Fibroblast of mammary gland (primary cell): ENCODE results near the gene CEP41.

Source experiments
- DNase-seq: peaks from one replicate; pipeline ENCODE4 v3.0.0-alpha.2; 2010; ENCODE audit warnings: low read depth
- H3K4me3 ChIP-seq: 2 replicates; pipeline ENCODE4 v1.5.1; 2011; ENCODE audit warnings: low read depth, mild to moderate bottlenecking, low read length, moderate library complexity; ENCODE audit not compliant: control insufficient read depth
- TF ChIP-seq, protein P1 (sequence below): conservative IDR thresholded peaks from 2 replicates; pipeline ENCODE4 v1.5.1; 2011; ENCODE audit warnings: low read depth, low read length, inconsistent platforms; ENCODE audit not compliant: control insufficient read depth, insufficient read depth

The CEP41 gene

DNA sequence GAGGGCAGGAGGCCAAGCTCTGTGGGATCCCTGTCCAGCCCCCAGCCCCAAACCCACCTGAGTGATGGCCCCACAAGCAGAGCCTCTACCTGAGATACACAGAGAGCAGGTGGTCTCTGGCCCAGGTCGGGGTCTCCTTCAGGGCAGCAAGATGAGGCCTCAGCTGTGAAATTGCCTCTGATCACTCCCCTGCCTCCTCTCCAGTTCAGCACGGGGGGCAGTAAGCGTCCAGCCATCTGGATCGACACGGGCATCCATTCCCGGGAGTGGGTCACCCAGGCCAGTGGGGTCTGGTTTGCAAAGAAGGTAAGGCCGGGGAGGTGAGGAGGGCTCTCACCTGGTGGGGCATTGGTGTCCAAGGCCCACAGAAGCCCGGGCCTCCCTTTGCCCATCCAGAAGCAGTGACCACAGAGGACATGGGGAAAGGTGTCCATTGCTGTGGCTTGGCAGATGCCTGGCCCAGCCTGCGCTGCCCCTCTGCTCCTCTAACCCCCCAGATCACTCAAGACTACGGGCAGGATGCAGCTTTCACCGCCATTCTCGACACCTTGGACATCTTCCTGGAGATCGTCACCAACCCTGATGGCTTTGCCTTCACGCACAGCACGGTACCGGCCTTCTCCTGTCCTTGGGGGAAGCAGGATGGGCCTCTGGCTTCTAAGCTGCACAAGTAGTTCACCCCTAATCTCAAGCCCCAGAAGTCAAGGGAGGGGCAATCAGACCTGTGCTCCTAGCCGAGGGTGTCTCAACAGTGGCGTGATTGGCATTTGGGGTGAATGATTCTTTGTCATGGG is 57.4 kb downstream of the CEP41 start:
- no peak overlapping the region for H3K4me3 ChIP-seq
- no peak for DNase-seq
- TF ChIP-seq, protein P1, sequence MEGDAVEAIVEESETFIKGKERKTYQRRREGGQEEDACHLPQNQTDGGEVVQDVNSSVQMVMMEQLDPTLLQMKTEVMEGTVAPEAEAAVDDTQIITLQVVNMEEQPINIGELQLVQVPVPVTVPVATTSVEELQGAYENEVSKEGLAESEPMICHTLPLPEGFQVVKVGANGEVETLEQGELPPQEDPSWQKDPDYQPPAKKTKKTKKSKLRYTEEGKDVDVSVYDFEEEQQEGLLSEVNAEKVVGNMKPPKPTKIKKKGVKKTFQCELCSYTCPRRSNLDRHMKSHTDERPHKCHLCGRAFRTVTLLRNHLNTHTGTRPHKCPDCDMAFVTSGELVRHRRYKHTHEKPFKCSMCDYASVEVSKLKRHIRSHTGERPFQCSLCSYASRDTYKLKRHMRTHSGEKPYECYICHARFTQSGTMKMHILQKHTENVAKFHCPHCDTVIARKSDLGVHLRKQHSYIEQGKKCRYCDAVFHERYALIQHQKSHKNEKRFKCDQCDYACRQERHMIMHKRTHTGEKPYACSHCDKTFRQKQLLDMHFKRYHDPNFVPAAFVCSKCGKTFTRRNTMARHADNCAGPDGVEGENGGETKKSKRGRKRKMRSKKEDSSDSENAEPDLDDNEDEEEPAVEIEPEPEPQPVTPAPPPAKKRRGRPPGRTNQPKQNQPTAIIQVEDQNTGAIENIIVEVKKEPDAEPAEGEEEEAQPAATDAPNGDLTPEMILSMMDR = no peak

DNA sequence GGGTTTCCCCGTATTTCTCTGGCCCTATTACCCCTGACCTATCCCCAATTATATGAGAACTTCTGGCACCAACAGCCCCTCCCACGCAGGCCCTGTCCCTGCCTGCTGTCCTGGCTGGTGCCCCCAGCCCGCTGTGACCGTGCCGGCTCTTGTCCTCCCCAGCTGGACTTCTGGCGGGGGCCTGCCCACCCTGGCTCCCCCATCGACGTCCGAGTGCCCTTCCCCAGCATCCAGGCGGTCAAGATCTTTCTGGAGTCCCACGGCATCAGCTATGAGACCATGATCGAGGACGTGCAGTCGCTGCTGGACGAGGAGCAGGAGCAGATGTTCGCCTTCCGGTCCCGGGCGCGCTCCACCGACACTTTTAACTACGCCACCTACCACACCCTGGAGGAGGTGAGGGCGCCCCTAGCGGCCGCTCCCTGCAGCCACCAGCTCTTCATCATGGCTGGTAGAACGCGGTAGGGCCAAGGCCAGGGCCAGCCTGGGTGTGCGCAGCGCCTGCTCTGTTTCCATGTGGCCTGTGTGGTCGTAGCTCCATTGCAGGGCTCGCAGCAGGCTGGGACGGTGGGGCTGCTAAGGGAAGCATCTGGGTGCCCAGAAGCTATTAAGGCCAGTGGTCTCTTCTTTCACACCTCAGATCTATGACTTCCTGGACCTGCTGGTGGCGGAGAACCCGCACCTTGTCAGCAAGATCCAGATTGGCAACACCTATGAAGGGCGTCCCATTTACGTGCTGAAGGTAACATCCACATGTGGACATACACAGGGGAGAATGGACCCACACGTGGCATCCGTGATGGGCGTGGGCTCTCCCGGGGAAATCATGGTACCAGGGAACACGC is 59.1 kb downstream of the CEP41 start:
- no peak for DNase-seq
- no peak overlapping the region for H3K4me3 ChIP-seq
- TF ChIP-seq, protein P1 = no peak

DNA sequence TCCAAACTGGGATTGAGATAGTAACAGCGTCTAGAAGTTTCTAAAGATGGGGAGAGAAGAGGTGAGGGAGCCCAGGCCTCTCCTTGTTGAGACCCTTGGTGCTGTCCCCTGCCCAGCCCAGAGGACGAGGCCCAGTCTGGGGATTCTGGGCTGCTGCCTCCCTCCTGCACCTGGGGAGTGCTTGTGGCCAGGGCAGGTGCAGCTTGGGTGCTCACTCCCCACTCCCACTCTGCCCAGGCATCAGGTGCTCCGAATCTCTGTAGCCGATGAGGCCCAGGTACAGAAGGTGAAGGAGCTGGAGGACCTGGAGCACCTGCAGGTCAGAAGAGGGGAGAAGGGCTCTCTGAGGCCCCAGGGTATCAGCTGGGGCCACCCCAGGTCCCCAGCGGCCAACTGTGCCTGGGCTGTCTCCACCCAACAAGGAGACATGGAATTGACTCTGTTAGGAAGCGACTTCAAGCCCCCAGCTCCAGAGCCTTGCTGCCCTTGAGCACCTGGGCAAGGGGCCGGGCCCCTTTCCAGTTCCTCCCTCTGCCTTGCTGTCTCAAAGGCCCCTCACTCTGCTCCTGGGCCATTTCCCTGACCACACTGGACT is 59.9 kb downstream of the CEP41 start:
- H3K4me3 ChIP-seq = no peak overlapping the region
- TF ChIP-seq, protein P1 = no peak
- no peak for DNase-seq

DNA sequence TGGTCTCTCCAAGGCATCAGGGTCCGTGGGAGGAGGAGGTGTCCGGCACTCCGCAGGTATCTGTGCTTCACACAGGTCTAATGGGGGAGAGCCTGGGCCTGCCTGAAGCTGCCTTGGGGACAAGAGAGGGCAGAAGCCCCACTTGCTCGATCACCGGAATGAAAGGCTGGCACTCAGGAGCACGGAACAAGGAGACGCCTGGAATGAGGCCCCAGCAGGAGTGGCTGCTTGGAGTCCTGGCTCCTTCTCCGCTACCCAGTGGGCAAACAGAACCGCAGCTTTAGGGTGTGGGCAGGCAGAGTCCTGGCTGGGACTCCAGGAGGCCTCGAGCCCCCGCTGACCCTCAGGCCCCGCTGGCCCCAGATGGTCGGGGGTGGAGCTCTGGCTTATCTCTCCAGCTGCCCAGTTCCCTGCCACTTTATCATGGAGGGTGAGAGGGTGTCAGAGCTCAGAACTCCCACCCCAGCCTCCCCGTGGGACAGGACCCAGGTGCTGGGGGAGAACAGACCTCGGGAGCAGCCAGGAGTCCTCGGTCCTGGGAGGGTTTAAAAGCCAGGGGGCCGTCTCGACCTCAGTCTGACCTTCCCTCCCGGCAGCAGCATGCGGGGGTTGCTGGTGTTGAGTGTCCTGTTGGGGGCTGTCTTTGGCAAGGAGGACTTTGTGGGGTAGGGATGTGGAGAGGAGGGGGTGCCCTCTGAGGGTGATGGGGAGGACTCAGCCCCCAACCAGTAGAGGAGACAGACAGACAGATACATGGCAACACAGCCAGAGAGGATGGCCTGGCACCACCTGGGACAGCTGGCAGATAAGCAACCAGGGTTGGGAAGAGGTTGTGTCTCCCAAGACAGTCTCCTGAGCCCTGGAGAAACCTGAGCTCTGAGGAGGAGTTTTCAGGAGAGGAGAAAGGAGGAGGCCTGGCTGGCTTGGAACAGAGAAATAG is 60.6 kb downstream of the CEP41 start, which contains the start of gene CPA1:
Gene CPA1 (plus strand): TSS at position 574 of the 940 bp plus-strand sequence. CDS start 27 bp downstream, at position 601.
- TF ChIP-seq, protein P1 = no peak
- DNase-seq = no peak

DNA sequence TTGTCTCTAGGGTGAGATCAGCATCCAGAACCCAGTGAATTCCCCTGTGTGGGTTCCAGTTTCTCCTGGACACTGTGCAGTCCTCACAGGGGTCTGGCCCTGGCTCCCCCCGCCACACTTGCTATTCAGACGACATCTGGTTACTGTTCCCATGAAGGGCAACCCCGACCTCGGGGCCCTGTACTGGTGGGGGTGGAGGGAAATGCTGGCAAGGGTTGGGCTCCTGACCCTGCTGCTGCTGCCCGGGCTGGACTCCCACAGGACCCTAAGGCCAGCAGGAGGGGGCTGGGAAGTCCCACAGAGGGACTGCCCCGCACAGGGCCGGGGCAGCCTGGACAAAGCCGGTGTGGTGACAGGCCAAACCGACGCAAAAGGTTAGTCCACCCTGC is 61.3 kb downstream of the CEP41 start:
- DNase-seq = no peak
- TF ChIP-seq, protein P1 = no peak
- no peak overlapping the region for H3K4me3 ChIP-seq

More for the DNA sequence above, 60.6 kb downstream of the CEP41 start, which contains the start of gene CPA1:
- no peak within 1 kb of the TSS for H3K4me3 ChIP-seq

DNA sequence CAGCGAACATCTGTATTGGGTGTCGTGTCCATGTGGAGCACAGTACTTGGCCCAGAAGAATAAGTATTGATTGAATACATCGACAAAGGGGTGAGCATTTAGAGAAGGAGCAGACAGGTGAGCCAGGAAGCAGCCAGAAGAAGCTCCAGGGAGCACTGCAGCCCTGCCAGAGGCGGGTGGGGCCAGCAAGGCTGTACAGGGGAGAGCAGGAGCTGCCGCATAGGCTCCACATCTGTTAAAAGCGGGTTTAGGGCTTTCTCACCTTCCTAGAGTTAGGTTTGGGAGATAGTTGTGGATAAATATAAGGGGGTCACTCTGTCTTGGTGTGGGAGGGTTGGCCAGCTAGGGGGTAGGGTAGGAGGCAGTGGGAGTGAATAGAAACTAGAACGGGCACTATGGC is 61.8 kb downstream of the CEP41 start:
- no peak for DNase-seq
- no peak overlapping the region for H3K4me3 ChIP-seq
- TF ChIP-seq, protein P1 = no peak
